Dendritic cell treated with granulocyte-macrophage colony-stimulating factor and Interleukin-4, amounts not matched to agents 40 ng/mL and 50 ng/mL, for 4 days (primary cell): ENCODE results near the gene TUNAR.
"Not testable (repeated sequence)": the region's sequence is repeated elsewhere in the genome, so short reads cannot be mapped to it uniquely, and the experiment has no call there.

ENCODE experiments used
- H3K27ac Mint-ChIP-seq: one replicate; pipeline ENCODE4 v1.8.0; 2022; ENCODE audit warnings: mild to moderate bottlenecking, mixed read lengths
- H3K27me3 Mint-ChIP-seq: one replicate; pipeline ENCODE4 v1.8.0; 2022; ENCODE audit warnings: mild to moderate bottlenecking, mixed read lengths
- H3K36me3 Mint-ChIP-seq: one replicate; pipeline ENCODE4 v1.8.0; 2022; ENCODE audit warnings: low read depth, mixed read lengths
- H3K4me1 Mint-ChIP-seq: one replicate; pipeline ENCODE4 v1.8.0; 2022; ENCODE audit warnings: low read depth, mixed read lengths
- H3K4me3 Mint-ChIP-seq: one replicate; pipeline ENCODE4 v1.8.0; 2022; ENCODE audit warnings: mild to moderate bottlenecking, moderate library complexity, mixed read lengths
- H3K9me3 Mint-ChIP-seq: one replicate; pipeline ENCODE4 v1.8.0; 2022; ENCODE audit warnings: mixed read lengths
- intact Hi-C: fragments of 100-400 bp; cut with micrococcal nuclease; formaldehyde crosslinking; loops from one replicate; pipeline ENCODE4 v1.15.0; 2022

TUNAR gene

DNA sequence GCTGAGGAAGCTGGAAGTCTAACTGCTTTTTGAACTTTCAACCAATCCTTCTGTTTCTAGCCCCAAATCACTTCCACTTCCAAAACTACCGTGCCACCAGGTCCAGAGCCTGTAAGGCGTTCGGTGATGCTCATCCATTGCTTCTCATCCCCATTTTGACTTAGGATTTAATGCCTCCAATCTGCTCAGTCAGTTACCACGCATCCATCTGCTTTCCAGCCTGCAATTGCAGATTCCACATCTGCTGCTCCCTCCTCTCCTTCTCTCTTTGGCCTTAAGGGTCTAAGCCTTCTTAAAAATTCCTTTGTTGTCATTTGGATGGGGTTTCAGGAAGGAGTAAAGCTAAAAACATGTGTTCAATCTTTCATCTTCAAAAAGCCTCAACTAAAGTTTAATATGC, 74.7 kb downstream of the TUNAR start:
- Mint-ChIP-seq H3K27ac (no peak overlapping the region), H3K36me3 (no peaks in the 10 kb centered on the region), H3K4me3 (no peak overlapping the region), H3K4me1 (no peaks in the 10 kb centered on the region), H3K27me3 (peaks cover 2% of the 10 kb centered on the region), H3K9me3 (no peaks in the 10 kb centered on the region)
- intact Hi-C loops, result no loop called here

DNA sequence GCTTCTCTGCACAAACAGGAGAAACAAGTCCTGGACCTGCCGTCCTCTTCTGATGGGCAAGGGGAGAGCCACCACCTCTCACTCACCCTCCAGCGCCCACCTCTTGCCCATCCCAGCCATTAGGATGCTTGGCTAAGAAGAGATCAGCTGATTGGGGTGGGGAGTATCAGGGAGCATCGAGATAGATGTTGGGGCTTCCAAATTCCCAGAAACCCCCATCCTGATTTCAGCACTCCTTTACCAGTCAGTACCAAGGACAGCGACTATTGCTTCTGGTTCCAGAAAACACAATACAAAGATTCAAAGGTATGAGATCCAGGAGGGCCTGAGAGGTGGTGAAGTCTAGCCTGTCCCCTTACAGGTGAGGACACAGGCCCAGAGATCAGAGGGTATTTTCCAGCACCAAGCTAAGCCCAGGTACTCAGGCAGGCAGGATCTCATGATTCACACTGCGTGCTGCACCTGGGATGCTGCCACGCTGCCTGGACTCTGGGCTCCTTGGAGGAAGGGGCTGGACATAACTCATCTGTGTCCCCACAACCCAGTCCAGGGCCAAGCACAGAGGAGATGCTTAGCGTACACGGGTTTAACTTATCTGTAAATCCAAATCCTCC, 76.6 kb downstream of the TUNAR start:
- Mint-ChIP-seq H3K4me1 (no peaks in the 10 kb centered on the region), H3K27ac (no peak overlapping the region), H3K4me3 (no peak overlapping the region), H3K36me3 (no peaks in the 10 kb centered on the region), H3K9me3 (no peaks in the 10 kb centered on the region), H3K27me3 (no peaks in the 10 kb centered on the region)
- intact Hi-C loops, result no loop called here

GRCh38 chr14:95956601-95957460, 80.2 kb downstream of the TUNAR start:
- H3K27me3 Mint-ChIP-seq, result no peaks in the 10 kb centered on the region
- no peaks in the 10 kb centered on the region for H3K9me3 Mint-ChIP-seq

GRCh38 chr14:95958105-95958504, 81.5 kb downstream of the TUNAR start:
- Mint-ChIP-seq H3K27ac (no peak overlapping the region), H3K4me1 (no peaks in the 10 kb centered on the region), H3K27me3 (no peaks in the 10 kb centered on the region), H3K9me3 (no peaks in the 10 kb centered on the region), H3K36me3 (no peaks in the 10 kb centered on the region), H3K4me3 (no peak overlapping the region)
- intact Hi-C loops, result no loop called here

More at GRCh38 chr14:95956601-95957460, 80.2 kb downstream of the TUNAR start:
- H3K27ac Mint-ChIP-seq, result no peak overlapping the region
- intact Hi-C loops, result no loop called here
- H3K4me3 Mint-ChIP-seq, result no peak overlapping the region
- H3K36me3 Mint-ChIP-seq, result no peaks in the 10 kb centered on the region
- no peaks in the 10 kb centered on the region for H3K4me1 Mint-ChIP-seq

DNA sequence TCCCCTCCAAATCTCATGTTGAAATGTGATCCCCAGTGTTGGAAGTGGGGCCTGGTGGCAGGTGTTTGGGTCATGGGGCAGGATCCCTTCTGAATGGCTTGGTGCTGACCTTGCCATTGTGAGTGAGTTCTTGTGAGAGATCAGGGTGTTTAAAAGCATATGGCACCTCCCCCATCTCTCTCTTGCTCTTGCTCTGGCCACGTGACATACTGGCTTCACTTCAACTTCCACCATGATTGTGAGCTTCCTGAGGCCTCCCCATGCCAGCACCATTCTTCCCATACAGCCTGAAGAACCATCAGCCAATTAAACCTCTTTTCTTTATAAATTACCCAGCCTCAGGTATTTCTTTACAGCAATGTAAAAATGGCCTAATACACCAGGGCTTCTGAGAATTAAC, 82.7 kb downstream of the TUNAR start:
- Mint-ChIP-seq H3K27me3 (no peaks in the 10 kb centered on the region), H3K4me3 (no peak overlapping the region), H3K27ac (no peak overlapping the region), H3K36me3 (no peaks in the 10 kb centered on the region), H3K9me3 (no peaks in the 10 kb centered on the region), H3K4me1 (no peaks in the 10 kb centered on the region)
- intact Hi-C loops, result no loop called here

GRCh38 chr14:95961481-95961880, 84.8 kb downstream of the TUNAR start:
- Mint-ChIP-seq H3K4me3 (no peak overlapping the region), H3K27ac (no peak overlapping the region), H3K9me3 (no peaks in the 10 kb centered on the region), H3K36me3 (no peaks in the 10 kb centered on the region), H3K27me3 (no peaks in the 10 kb centered on the region), H3K4me1 (no peaks in the 10 kb centered on the region)
- intact Hi-C loops, result no loop called here

DNA sequence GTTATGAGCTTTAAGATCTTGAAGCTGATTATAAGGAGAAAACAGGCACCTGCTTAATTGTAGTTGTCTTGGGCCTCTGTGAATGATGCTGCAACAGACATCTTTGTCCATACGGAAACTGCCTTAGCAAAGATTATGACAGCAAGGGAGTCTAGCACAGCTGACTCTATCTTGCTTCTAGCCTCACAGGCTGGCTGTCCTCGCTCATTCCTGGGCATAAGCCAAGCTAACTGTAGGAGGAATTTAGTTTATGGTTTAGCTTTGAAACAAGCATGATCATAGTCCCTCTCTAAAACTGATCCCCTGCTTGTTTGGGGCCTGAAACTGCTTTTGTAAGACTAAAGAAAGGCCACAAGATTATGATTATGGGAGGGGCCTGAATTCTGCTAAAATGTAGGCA, 88.3 kb downstream of the TUNAR start:
- H3K36me3 Mint-ChIP-seq, result no peaks in the 10 kb centered on the region
- H3K4me3 Mint-ChIP-seq, result no peak overlapping the region
- no peaks in the 10 kb centered on the region for H3K9me3 Mint-ChIP-seq
- no peaks in the 10 kb centered on the region for H3K27me3 Mint-ChIP-seq
- no peak overlapping the region for H3K27ac Mint-ChIP-seq
- intact Hi-C loops, result no loop called here
- no peaks in the 10 kb centered on the region for H3K4me1 Mint-ChIP-seq

DNA sequence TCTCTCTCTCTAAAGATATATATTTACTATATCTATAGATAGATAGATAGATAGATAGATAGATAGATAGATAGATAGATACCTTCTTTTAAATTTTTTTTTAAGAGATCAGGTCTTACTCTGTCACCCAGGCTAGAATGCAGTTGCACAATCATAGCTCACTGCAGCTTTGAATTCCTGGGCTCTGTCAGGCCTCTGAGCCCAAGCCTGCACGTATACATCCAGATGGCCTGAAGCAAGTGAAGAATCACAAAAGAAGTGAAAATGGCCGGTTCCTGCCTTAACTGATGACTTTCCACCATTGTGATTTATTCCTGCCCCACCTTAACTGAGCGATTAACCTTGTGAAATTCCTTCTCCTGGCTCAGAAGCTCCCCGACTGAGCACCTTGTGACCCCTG, 91.4 kb downstream of the TUNAR start:
- H3K4me1 Mint-ChIP-seq, H3K9me3 Mint-ChIP-seq, H3K4me3 Mint-ChIP-seq, intact Hi-C loops, H3K27me3 Mint-ChIP-seq, H3K27ac Mint-ChIP-seq, H3K36me3 Mint-ChIP-seq: not testable (repeated sequence)
